ENCODE results near the gene DMD. TPM values are rescaled to one million over a fixed set of nuclear protein-coding genes. Genes with fewer than 3 reads are reported as not detected.

DMD gene
- total and polyA plus RNA-seq, 8 donors: 6.8 to 117 (median 44.2) TPM

- DNase-seq: no peak
Observed at GRCh38 chrX:31443654-31444053, 1767.7 kb downstream of the DMD start.

GRCh38 chrX:31440546-31440945, 1770.8 kb downstream of the DMD start:
- no peaks in the 10 kb centered on the region for H3K27me3 ChIP-seq
- no peak for DNase-seq
- H3K36me3 ChIP-seq: no peaks in the 10 kb centered on the region
- no peaks in the 10 kb centered on the region for H3K9me3 ChIP-seq
- H3K4me3 ChIP-seq: no peak overlapping the region
- H3K27ac ChIP-seq: no peak overlapping the region
- TF ChIP-seq POLR2A (IDR thresholded peaks at IDR 0.05): no peak
- TF ChIP-seq, protein P1, sequence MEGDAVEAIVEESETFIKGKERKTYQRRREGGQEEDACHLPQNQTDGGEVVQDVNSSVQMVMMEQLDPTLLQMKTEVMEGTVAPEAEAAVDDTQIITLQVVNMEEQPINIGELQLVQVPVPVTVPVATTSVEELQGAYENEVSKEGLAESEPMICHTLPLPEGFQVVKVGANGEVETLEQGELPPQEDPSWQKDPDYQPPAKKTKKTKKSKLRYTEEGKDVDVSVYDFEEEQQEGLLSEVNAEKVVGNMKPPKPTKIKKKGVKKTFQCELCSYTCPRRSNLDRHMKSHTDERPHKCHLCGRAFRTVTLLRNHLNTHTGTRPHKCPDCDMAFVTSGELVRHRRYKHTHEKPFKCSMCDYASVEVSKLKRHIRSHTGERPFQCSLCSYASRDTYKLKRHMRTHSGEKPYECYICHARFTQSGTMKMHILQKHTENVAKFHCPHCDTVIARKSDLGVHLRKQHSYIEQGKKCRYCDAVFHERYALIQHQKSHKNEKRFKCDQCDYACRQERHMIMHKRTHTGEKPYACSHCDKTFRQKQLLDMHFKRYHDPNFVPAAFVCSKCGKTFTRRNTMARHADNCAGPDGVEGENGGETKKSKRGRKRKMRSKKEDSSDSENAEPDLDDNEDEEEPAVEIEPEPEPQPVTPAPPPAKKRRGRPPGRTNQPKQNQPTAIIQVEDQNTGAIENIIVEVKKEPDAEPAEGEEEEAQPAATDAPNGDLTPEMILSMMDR (IDR thresholded peaks at IDR 0.05): no peak
- no peak for TF ChIP-seq EP300 (IDR thresholded peaks at IDR 0.05)
- TF ChIP-seq POLR2AphosphoS5 (IDR thresholded peaks at IDR 0.05): no peak
- intact Hi-C loops (cut with DNase I; ENCODE audit: low total_unique reads): no loop called here
- H3K4me1 ChIP-seq: no peaks in the 10 kb centered on the region
- 79 to 100% (median 89%) methylated on average over 2 of the region's 2 CpGs for WGBS, 5 donors

More at GRCh38 chrX:31443654-31444053, 1767.7 kb downstream of the DMD start:
- no peak for TF ChIP-seq POLR2A (IDR thresholded peaks at IDR 0.05)
- no peak for TF ChIP-seq POLR2AphosphoS5 (IDR thresholded peaks at IDR 0.05)
- no peak for TF ChIP-seq EP300 (IDR thresholded peaks at IDR 0.05)
- TF ChIP-seq, protein P1 (IDR thresholded peaks at IDR 0.05): no peak
- Histone ChIP-seq H3K9me3 (no peaks in the 10 kb centered on the region), H3K27me3 (no peaks in the 10 kb centered on the region), H3K27ac (no peak overlapping the region), H3K4me1 (no peaks in the 10 kb centered on the region), H3K36me3 (no peaks in the 10 kb centered on the region), H3K4me3 (no peak overlapping the region)
- intact Hi-C loops (cut with DNase I; ENCODE audit: low total_unique reads): no loop called here
- 84 to 95% (median 93%) methylated on average over 8 of the region's 8 CpGs for WGBS, 5 donors

DNA sequence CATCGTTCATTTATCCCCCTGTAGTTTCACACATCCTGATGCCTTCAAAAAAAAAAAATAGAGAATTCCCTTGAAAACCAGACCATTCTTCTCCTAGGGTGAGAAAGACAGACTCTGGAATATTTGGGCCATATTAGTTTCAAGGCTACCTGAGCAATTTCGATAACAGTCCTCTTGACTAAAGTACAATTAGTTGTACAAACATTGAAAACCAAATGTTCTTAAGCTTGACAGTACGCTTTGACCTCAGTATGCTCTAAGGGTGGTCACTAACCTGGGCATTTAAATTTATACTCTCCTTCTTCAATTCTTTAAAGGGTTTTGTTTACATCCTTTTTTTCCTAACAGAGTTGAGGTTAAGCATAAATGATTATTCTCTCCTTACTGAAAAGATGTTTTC, 1774.9 kb downstream of the DMD start:
- DNase-seq: no peak
- H3K27ac ChIP-seq: no peak overlapping the region
- no peaks in the 10 kb centered on the region for H3K4me1 ChIP-seq
- no peaks in the 10 kb centered on the region for H3K36me3 ChIP-seq
- no peaks in the 10 kb centered on the region for H3K27me3 ChIP-seq
- H3K9me3 ChIP-seq: no peaks in the 10 kb centered on the region
- 47 to 74% (median 55%) methylated on average over 3 of the region's 3 CpGs for WGBS, 5 donors
- no peak overlapping the region for H3K4me3 ChIP-seq
- no peak for TF ChIP-seq EP300 (IDR thresholded peaks at IDR 0.05)
- no peak for TF ChIP-seq POLR2A (IDR thresholded peaks at IDR 0.05)
- TF ChIP-seq, protein P1 (IDR thresholded peaks at IDR 0.05): no peak
- no peak for TF ChIP-seq POLR2AphosphoS5 (IDR thresholded peaks at IDR 0.05)
- intact Hi-C loops (cut with DNase I; ENCODE audit: low total_unique reads): no loop called here

- H3K9me3 ChIP-seq: no peaks in the 10 kb centered on the region
- H3K36me3 ChIP-seq: no peaks in the 10 kb centered on the region
- no peak overlapping the region for H3K27ac ChIP-seq
- no peak for TF ChIP-seq EP300 (IDR thresholded peaks at IDR 0.05)
- TF ChIP-seq, protein P1 (IDR thresholded peaks at IDR 0.05): no peak
- no peak for TF ChIP-seq POLR2AphosphoS5 (IDR thresholded peaks at IDR 0.05)
- no peak for TF ChIP-seq POLR2A (IDR thresholded peaks at IDR 0.05)
- DNase-seq: peak in 1 of 2 donors; percentile 42
- no peaks in the 10 kb centered on the region for H3K4me1 ChIP-seq
- no peaks in the 10 kb centered on the region for H3K27me3 ChIP-seq
- 35 to 61% (median 42%) methylated on average over 7 of the region's 7 CpGs for WGBS, 5 donors
- no peak overlapping the region for H3K4me3 ChIP-seq
- intact Hi-C loops (cut with DNase I; ENCODE audit: low total_unique reads): no loop called here
Observed at GRCh38 chrX:31435592-31435991, 1775.8 kb downstream of the DMD start.
